ENCODE data around the gene UNC5B.
A peak's percentile ranks its signal among the peaks of the same experiment; 100 is the strongest.

UNC5B gene

GRCh38 chr10:71234970-71235685 is 22.8 kb downstream of the UNC5B start:
- no peak overlapping the region for H3K27ac ChIP-seq (ENCODE audit: low read depth, low read length)
- H3K36me3 ChIP-seq (ENCODE audit: insufficient read depth, low read length) = no peaks in the 10 kb centered on the region
- no peaks in the 10 kb centered on the region for H3K27me3 ChIP-seq (ENCODE audit: insufficient read depth, low read length)
- H3K79me2 ChIP-seq (ENCODE audit: control insufficient read depth, insufficient read depth, low read length, unreplicated experiment) = no peaks in the 10 kb centered on the region
- no peak overlapping the region for H3K4me3 ChIP-seq (ENCODE audit: low read depth, low read length)
- peak overlapping the region; percentile 14 for H2AFZ ChIP-seq (ENCODE audit: low read length, unreplicated experiment)
- H3K4me1 ChIP-seq (ENCODE audit: control insufficient read depth, insufficient read depth, low read length, unreplicated experiment) = peaks cover 17% of the 10 kb centered on the region

- no peaks in the 10 kb centered on the region for H3K79me2 ChIP-seq (ENCODE audit: control insufficient read depth, insufficient read depth, low read length, unreplicated experiment)
- H3K27ac ChIP-seq (ENCODE audit: low read depth, low read length) = no peak overlapping the region
- no peaks in the 10 kb centered on the region for H3K36me3 ChIP-seq (ENCODE audit: insufficient read depth, low read length)
- no peak overlapping the region for H2AFZ ChIP-seq (ENCODE audit: low read length, unreplicated experiment)
- no peak overlapping the region for H3K4me3 ChIP-seq (ENCODE audit: low read depth, low read length)
- peaks cover 17% of the 10 kb centered on the region for H3K4me1 ChIP-seq (ENCODE audit: control insufficient read depth, insufficient read depth, low read length, unreplicated experiment)
- no peaks in the 10 kb centered on the region for H3K27me3 ChIP-seq (ENCODE audit: insufficient read depth, low read length)
Measured at GRCh38 chr10:71235808-71236207, 23.4 kb downstream of the UNC5B start.

GRCh38 chr10:71236286-71236685 is 23.9 kb downstream of the UNC5B start:
- H3K4me3 ChIP-seq (ENCODE audit: low read depth, low read length) = no peak overlapping the region
- peaks cover 17% of the 10 kb centered on the region for H3K4me1 ChIP-seq (ENCODE audit: control insufficient read depth, insufficient read depth, low read length, unreplicated experiment)
- H3K36me3 ChIP-seq (ENCODE audit: insufficient read depth, low read length) = no peaks in the 10 kb centered on the region

GRCh38 chr10:71236822-71237682 is 24.7 kb downstream of the UNC5B start:
- Histone ChIP-seq H3K4me3 (ENCODE audit: low read depth, low read length) (no peak overlapping the region), H3K27me3 (ENCODE audit: insufficient read depth, low read length) (no peaks in the 10 kb centered on the region), H3K79me2 (ENCODE audit: control insufficient read depth, insufficient read depth, low read length, unreplicated experiment) (no peaks in the 10 kb centered on the region), H2AFZ (ENCODE audit: low read length, unreplicated experiment) (no peak overlapping the region), H3K27ac (ENCODE audit: low read depth, low read length) (no peak overlapping the region), H3K36me3 (ENCODE audit: insufficient read depth, low read length) (no peaks in the 10 kb centered on the region), H3K4me1 (ENCODE audit: control insufficient read depth, insufficient read depth, low read length, unreplicated experiment) (peaks cover 20% of the 10 kb centered on the region)

More at GRCh38 chr10:71236286-71236685, 23.9 kb downstream of the UNC5B start:
- Histone ChIP-seq H3K79me2 (ENCODE audit: control insufficient read depth, insufficient read depth, low read length, unreplicated experiment) (no peaks in the 10 kb centered on the region), H3K27me3 (ENCODE audit: insufficient read depth, low read length) (no peaks in the 10 kb centered on the region), H2AFZ (ENCODE audit: low read length, unreplicated experiment) (no peak overlapping the region), H3K27ac (ENCODE audit: low read depth, low read length) (no peak overlapping the region)

- Histone ChIP-seq H3K27ac (ENCODE audit: low read depth, low read length) (no peak overlapping the region), H3K36me3 (ENCODE audit: insufficient read depth, low read length) (no peaks in the 10 kb centered on the region), H3K4me1 (ENCODE audit: control insufficient read depth, insufficient read depth, low read length, unreplicated experiment) (peaks cover 26% of the 10 kb centered on the region), H3K27me3 (ENCODE audit: insufficient read depth, low read length) (no peaks in the 10 kb centered on the region), H3K4me3 (ENCODE audit: low read depth, low read length) (no peak overlapping the region), H2AFZ (ENCODE audit: low read length, unreplicated experiment) (no peak overlapping the region), H3K79me2 (ENCODE audit: control insufficient read depth, insufficient read depth, low read length, unreplicated experiment) (no peaks in the 10 kb centered on the region)
Measured at GRCh38 chr10:71237843-71238623, 25.7 kb downstream of the UNC5B start.

GRCh38 chr10:71238626-71239025 is 26.3 kb downstream of the UNC5B start:
- no peaks in the 10 kb centered on the region for H3K36me3 ChIP-seq (ENCODE audit: insufficient read depth, low read length)
- no peak overlapping the region for H3K4me3 ChIP-seq (ENCODE audit: low read depth, low read length)
- no peak overlapping the region for H3K27ac ChIP-seq (ENCODE audit: low read depth, low read length)
- H3K4me1 ChIP-seq (ENCODE audit: control insufficient read depth, insufficient read depth, low read length, unreplicated experiment) = peaks cover 30% of the 10 kb centered on the region
- no peaks in the 10 kb centered on the region for H3K79me2 ChIP-seq (ENCODE audit: control insufficient read depth, insufficient read depth, low read length, unreplicated experiment)
- H3K27me3 ChIP-seq (ENCODE audit: insufficient read depth, low read length) = no peaks in the 10 kb centered on the region
- H2AFZ ChIP-seq (ENCODE audit: low read length, unreplicated experiment) = no peak overlapping the region

GRCh38 chr10:71239131-71239915 is 27.0 kb downstream of the UNC5B start:
- H3K4me1 ChIP-seq (ENCODE audit: control insufficient read depth, insufficient read depth, low read length, unreplicated experiment) = peaks cover 35% of the 10 kb centered on the region
- H3K27me3 ChIP-seq (ENCODE audit: insufficient read depth, low read length) = no peaks in the 10 kb centered on the region
- no peak overlapping the region for H3K4me3 ChIP-seq (ENCODE audit: low read depth, low read length)
- H3K27ac ChIP-seq (ENCODE audit: low read depth, low read length) = no peak overlapping the region
- no peaks in the 10 kb centered on the region for H3K79me2 ChIP-seq (ENCODE audit: control insufficient read depth, insufficient read depth, low read length, unreplicated experiment)
- no peaks in the 10 kb centered on the region for H3K36me3 ChIP-seq (ENCODE audit: insufficient read depth, low read length)
- H2AFZ ChIP-seq (ENCODE audit: low read length, unreplicated experiment) = no peak overlapping the region

GRCh38 chr10:71239946-71240795 is 27.8 kb downstream of the UNC5B start:
- Histone ChIP-seq H3K4me3 (ENCODE audit: low read depth, low read length) (no peak overlapping the region), H3K27me3 (ENCODE audit: insufficient read depth, low read length) (no peaks in the 10 kb centered on the region), H3K27ac (ENCODE audit: low read depth, low read length) (no peak overlapping the region), H3K79me2 (ENCODE audit: control insufficient read depth, insufficient read depth, low read length, unreplicated experiment) (no peaks in the 10 kb centered on the region), H3K4me1 (ENCODE audit: control insufficient read depth, insufficient read depth, low read length, unreplicated experiment) (peaks cover 37% of the 10 kb centered on the region), H2AFZ (ENCODE audit: low read length, unreplicated experiment) (no peak overlapping the region), H3K36me3 (ENCODE audit: insufficient read depth, low read length) (no peaks in the 10 kb centered on the region)

- no peaks in the 10 kb centered on the region for H3K36me3 ChIP-seq (ENCODE audit: insufficient read depth, low read length)
- no peaks in the 10 kb centered on the region for H3K79me2 ChIP-seq (ENCODE audit: control insufficient read depth, insufficient read depth, low read length, unreplicated experiment)
- peaks cover 32% of the 10 kb centered on the region for H3K4me1 ChIP-seq (ENCODE audit: control insufficient read depth, insufficient read depth, low read length, unreplicated experiment)
- H3K4me3 ChIP-seq (ENCODE audit: low read depth, low read length) = no peak overlapping the region
- no peaks in the 10 kb centered on the region for H3K27me3 ChIP-seq (ENCODE audit: insufficient read depth, low read length)
- H2AFZ ChIP-seq (ENCODE audit: low read length, unreplicated experiment) = no peak overlapping the region
- H3K27ac ChIP-seq (ENCODE audit: low read depth, low read length) = no peak overlapping the region
Measured at GRCh38 chr10:71241114-71241829, 28.9 kb downstream of the UNC5B start.

All from ACC112 (cell line).